Stomach smooth muscle (tissue), 2 donors: ENCODE measurements around the gene TBKBP1.

Experiments used
- H3K27ac ChIP-seq: one replicate; pipeline ENCODE4 v1.7.0; 2013; ENCODE audit warnings: mild to moderate bottlenecking, low read length, inconsistent platforms
- H3K27me3 ChIP-seq, 2 donors: one replicate each; pipeline ENCODE4 v1.7.0; 2013; ENCODE audit warnings: low read length in 2 of 2; ENCODE audit not compliant: insufficient read depth in 2 of 2, control insufficient read depth in 1 of 2
- H3K36me3 ChIP-seq, 2 donors: one replicate each; pipeline ENCODE4 v1.7.0; 2013; ENCODE audit warnings: low read length in 2 of 2; ENCODE audit not compliant: control insufficient read depth in 2 of 2, insufficient read depth in 2 of 2
- H3K4me1 ChIP-seq: one replicate; pipeline ENCODE4 v1.7.0; 2013; ENCODE audit warnings: low read length; ENCODE audit not compliant: control insufficient read depth, insufficient read depth
- H3K4me3 ChIP-seq, 2 donors: one replicate each; pipeline ENCODE4 v1.7.0; 2013; ENCODE audit warnings: low read length in 2 of 2
- H3K9ac ChIP-seq, 2 donors: one replicate each; pipeline ENCODE4 v1.7.0; 2013; ENCODE audit warnings: low read length in 2 of 2, mild to moderate bottlenecking in 1 of 2
- H3K9me3 ChIP-seq, 2 donors: one replicate each; pipeline ENCODE4 v1.7.0; 2013; ENCODE audit warnings: low read length in 2 of 2; ENCODE audit not compliant: control insufficient read depth in 2 of 2
- donor health status: healthy.
- donor health status: Pancreatic carcinoma.

Gene TBKBP1

DNA sequence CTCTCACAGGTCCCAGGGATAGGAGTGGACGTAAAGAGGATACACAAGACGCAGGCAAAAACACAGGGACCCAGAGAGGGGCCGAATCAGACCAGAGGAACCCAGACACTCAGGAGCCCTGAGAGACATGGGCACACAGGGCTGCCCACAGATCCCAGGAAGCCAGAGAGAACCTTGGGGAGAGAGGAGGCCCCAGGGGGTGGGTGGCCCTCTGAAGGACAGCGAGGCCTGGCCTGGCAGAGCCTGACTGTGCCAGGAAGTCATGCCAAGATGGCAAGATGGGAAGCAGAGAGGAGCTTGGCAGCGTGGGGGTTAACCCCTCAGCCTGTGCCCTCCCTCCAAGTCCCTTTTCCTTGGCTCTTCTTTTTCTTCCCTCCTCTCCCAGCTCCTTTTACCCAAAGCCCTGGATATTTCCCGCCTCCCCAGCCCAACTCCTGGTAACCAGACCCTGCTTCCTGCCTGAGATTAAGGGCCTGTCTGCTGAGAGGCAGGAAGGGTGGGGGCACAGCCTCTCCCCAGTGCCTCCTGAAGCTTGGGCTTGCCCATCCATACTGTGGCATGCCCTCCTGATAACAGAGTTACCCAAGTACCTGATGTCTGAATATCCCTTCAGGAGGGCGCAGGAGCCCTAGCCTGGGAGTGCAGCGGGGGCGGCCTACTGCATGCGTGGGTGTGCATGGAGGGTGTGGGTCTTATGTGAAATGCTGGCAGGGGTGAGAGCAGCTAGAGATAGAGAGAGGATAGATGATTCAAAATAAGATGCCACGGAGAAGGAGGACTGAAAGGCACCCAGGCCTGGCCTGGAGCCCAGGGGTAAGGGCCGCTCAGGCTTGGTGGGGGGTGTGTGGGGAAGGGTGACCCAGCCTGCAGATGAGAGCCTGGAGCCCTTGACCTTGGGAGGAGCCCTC, 33.1 kb downstream of the TBKBP1 start:
- H3K4me3 ChIP-seq: no peak overlapping the region
- H3K4me1 ChIP-seq: no peaks in the 10 kb centered on the region
- H3K27ac ChIP-seq: no peak overlapping the region
- H3K9ac ChIP-seq: no peak overlapping the region
- no peaks in the 10 kb centered on the region for H3K9me3 ChIP-seq
- H3K36me3 ChIP-seq: no peaks in the 10 kb centered on the region
- H3K27me3 ChIP-seq: peaks cover 40% of the 10 kb centered on the region in 2 donors

DNA sequence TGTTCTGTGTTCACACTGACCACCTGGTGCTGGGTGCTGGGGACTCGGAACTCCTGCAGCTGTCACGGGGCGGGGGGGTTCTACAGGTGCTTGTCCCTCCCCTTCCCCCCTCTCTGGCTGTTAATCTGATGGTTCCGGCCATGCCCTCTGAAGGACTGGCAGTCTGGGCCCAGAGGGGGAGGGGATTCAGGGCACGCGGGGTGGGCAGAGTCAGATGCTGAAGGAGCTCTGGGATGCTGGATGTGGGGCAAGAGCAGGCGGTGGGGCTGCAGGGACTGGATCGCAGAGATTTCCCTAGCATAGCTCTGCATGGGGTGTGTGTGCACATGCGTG, 33.7 kb downstream of the TBKBP1 start:
- peaks cover 40 to 41% of the 10 kb centered on the region in 2 donors for H3K27me3 ChIP-seq
- no peaks in the 10 kb centered on the region for H3K4me1 ChIP-seq
- H3K36me3 ChIP-seq: no peaks in the 10 kb centered on the region

DNA sequence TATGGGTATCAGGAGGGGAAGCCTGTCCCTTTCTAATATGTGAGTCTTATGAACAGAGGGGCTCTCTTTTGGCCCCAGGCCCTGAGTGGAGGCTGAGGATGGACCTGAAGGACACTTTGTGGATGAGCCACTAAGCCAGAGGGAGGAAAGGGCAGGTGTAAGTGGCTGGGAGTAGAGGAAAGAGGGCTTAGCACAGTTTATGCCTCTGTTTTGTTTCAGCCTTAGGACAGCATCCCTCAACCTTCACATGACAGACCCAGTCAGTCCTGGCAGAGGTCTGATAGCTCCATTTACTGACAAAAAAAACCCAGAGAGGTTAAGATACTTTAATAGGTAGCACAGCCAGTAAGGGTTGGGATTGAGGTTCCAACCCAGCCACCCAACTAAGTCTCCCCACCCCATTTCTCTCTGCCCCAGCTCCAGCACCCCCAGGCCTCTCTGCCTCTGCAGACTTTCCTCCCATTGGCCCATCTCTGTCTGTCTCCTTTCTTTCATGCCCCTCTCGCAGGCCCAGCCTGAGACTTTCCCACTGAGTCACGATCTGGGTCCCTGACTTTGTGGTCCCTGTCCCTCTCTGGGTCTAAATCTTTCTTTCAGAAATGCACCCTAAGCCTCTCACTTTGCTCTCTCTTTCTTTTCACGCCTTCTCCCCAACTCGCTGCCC, 34.4 kb downstream of the TBKBP1 start:
- Histone ChIP-seq H3K4me1 (no peaks in the 10 kb centered on the region), H3K9ac (no peak overlapping the region), H3K36me3 (no peaks in the 10 kb centered on the region), H3K27me3 (peaks cover 42% of the 10 kb centered on the region in 2 donors), H3K27ac (no peak overlapping the region), H3K9me3 (no peaks in the 10 kb centered on the region), H3K4me3 (no peak overlapping the region)

More for the DNA sequence above, 33.7 kb downstream of the TBKBP1 start:
- no peaks in the 10 kb centered on the region for H3K9me3 ChIP-seq
- H3K27ac ChIP-seq: no peak overlapping the region
- no peak overlapping the region for H3K4me3 ChIP-seq
- no peak overlapping the region for H3K9ac ChIP-seq

DNA sequence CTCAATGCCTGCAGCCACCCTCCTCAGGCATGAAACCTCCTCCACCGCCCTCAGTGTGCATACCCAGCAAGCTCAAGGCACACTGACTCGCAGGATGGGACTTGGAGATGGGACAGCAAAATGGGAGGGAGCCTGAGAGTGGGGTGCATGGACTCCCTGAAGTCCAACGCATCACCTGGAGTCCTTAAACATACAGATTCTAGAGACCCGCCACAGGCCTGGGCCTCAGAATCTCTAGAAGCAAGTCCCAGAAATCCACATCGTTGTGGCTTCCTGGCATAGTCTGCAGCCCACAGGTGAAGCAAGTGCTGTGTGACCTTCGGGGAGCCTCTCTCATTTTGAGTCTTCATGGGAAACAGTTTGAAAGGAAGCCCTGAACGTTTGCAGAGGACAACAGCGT, 35.5 kb downstream of the TBKBP1 start:
- H3K27ac ChIP-seq: no peak overlapping the region
- no peaks in the 10 kb centered on the region for H3K36me3 ChIP-seq
- H3K4me1 ChIP-seq: peaks cover 7% of the 10 kb centered on the region
- H3K9me3 ChIP-seq: no peaks in the 10 kb centered on the region
- no peak overlapping the region for H3K9ac ChIP-seq
- no peak overlapping the region for H3K4me3 ChIP-seq
- peaks cover 43 to 46% of the 10 kb centered on the region in 2 donors for H3K27me3 ChIP-seq

GRCh38 chr17:47730681-47731080, 36.7 kb downstream of the TBKBP1 start:
- Histone ChIP-seq H3K27me3 (peaks cover 50 to 51% of the 10 kb centered on the region in 2 donors), H3K9ac (no peak overlapping the region), H3K9me3 (no peaks in the 10 kb centered on the region), H3K4me1 (peaks cover 7% of the 10 kb centered on the region), H3K4me3 (no peak overlapping the region), H3K36me3 (no peaks in the 10 kb centered on the region), H3K27ac (no peak overlapping the region)

DNA sequence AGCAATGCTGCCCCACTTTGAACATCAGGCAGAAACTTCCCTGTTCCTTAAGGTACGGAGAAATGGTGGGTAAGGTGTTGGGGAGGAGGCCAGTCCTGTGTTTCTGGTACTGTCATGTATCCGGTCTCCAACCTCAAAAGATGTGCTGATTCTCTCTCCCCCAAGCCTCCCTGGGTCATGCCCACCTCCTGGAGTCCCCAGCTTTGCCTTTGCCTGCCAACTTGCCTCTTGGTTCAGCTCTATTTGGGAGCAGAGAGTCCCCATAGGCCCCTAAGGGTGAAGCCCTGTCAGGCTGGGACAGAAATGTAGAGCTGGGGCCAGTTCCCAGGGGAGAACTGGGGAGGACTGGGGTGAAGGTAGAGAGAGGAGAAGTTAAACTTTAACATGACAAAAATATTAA, 37.4 kb downstream of the TBKBP1 start:
- H3K36me3 ChIP-seq: no peaks in the 10 kb centered on the region
- H3K9me3 ChIP-seq: no peaks in the 10 kb centered on the region
- H3K4me1 ChIP-seq: peaks cover 7% of the 10 kb centered on the region
- H3K27ac ChIP-seq: no peak overlapping the region
- H3K4me3 ChIP-seq: no peak overlapping the region
- no peak overlapping the region for H3K9ac ChIP-seq
- H3K27me3 ChIP-seq: peaks cover 49 to 50% of the 10 kb centered on the region in 2 donors

- Histone ChIP-seq H3K27ac (no peak overlapping the region), H3K9me3 (no peaks in the 10 kb centered on the region), H3K9ac (no peak overlapping the region), H3K27me3 (peaks cover 42 to 48% of the 10 kb centered on the region in 2 donors), H3K4me3 (peak overlapping the region in 1 of 2 donors; percentile 57), H3K4me1 (peaks cover 7% of the 10 kb centered on the region), H3K36me3 (no peaks in the 10 kb centered on the region)
Observed at GRCh38 chr17:47732399-47733046, 38.6 kb downstream of the TBKBP1 start.

GRCh38 chr17:47733047-47733673, 39.2 kb downstream of the TBKBP1 start, which contains the start of gene TBX21:
TSS of gene TBX21 (plus strand) at chr17:47733236. CDS start at chr17:47733455, 219 bp downstream.
- no peaks in the 10 kb centered on the region for H3K9me3 ChIP-seq
- H3K4me3 ChIP-seq: peak within 1 kb of the TSS; percentile 19 to 57
- no peak within 1 kb of the TSS for H3K27ac ChIP-seq
- H3K9ac ChIP-seq: no peak within 1 kb of the TSS
- H3K4me1 ChIP-seq: peaks cover 7% of the 10 kb centered on the region
- no peaks in the 10 kb centered on the region for H3K36me3 ChIP-seq
- H3K27me3 ChIP-seq: peaks cover 43 to 48% of the 10 kb centered on the region in 2 donors

- no peak overlapping the region for H3K9ac ChIP-seq
- H3K4me3 ChIP-seq: peak overlapping the region; percentile 19 to 57
- no peaks in the 10 kb centered on the region for H3K36me3 ChIP-seq
- H3K27me3 ChIP-seq: peaks cover 44 to 48% of the 10 kb centered on the region in 2 donors
- H3K9me3 ChIP-seq: no peaks in the 10 kb centered on the region
- no peak overlapping the region for H3K27ac ChIP-seq
- H3K4me1 ChIP-seq: peaks cover 7% of the 10 kb centered on the region
Observed at GRCh38 chr17:47733674-47734410, 39.9 kb downstream of the TBKBP1 start.

DNA sequence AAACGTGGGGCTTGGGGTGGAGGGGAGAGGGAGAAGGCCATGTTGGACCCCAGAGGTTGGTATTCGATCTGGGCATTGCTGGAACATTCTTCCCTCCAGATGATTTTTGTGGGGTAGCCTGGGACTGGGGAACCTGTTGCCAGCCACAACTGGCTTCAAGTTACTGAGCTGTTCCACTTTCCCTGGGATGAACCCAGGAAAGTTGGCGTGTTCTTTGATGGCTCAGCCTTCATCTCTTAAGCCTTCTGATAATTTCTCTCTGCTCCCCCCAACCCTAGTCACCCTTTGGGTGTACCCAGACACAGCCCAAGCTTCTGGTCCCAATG, 41.1 kb downstream of the TBKBP1 start:
- Histone ChIP-seq H3K4me1 (peaks cover 7% of the 10 kb centered on the region), H3K9me3 (no peaks in the 10 kb centered on the region), H3K36me3 (no peaks in the 10 kb centered on the region), H3K4me3 (no peak overlapping the region), H3K27me3 (peaks cover 41 to 48% of the 10 kb centered on the region in 2 donors), H3K27ac (no peak overlapping the region), H3K9ac (no peak overlapping the region)
